GM23248 (cell line): Measurements from ENCODE around the gene CBS.
"Not testable (repeated sequence)": the region's sequence is repeated elsewhere in the genome, so short reads cannot be mapped to it uniquely, and the experiment has no call there.

Source experiments
- EZH2 ChIP-seq: fragments of 200-600 bp; sonication (generic); IDR thresholded peaks from 2 replicates; pipeline ENCODE4 v1.6.1; 2018; ENCODE audit warnings: antibody characterized with exemption, mild to moderate bottlenecking; ENCODE audit not compliant: insufficient read depth, poor library complexity, severe bottlenecking
- EZH2phosphoT487 ChIP-seq: fragments of 200-600 bp; sonication (generic); IDR thresholded peaks from 2 replicates; pipeline ENCODE4 v1.6.1; 2018; ENCODE audit warnings: antibody characterized with exemption, moderate library complexity, mild to moderate bottlenecking, low read depth; ENCODE audit not compliant: insufficient read depth

- not testable (repeated sequence) for TF ChIP-seq EZH2phosphoT487, EZH2
Observed at GRCh38 chr21:43082587-43083300, 7.1 kb upstream of the CBS start.
